SK-N-SH treated with all-trans-retinoic acid at 6 μM for 48 hours (cell line): ENCODE data around the gene HABP2.

Experiments
- ATAC-seq: fragments of 200-7000 bp; cut with Tn5 transposase; 3 replicates; pipeline ENCODE4 v1.9.1; 2020; ENCODE audit warnings: mild to moderate bottlenecking, moderate library complexity
- ARNTL ChIP-seq: fragments of 450-650 bp; formaldehyde crosslinking; IDR thresholded peaks from 2 replicates; pipeline ENCODE4 v1.5.0; 2020; ENCODE audit warnings: low read depth, mild to moderate bottlenecking, moderate library complexity, borderline replicate concordance
- BACH2 ChIP-seq: fragments of 250-450 bp; sonication (Bioruptor Pico); IDR thresholded peaks from 2 replicates; pipeline ENCODE4 v1.9.0; 2021; ENCODE audit warnings: mild to moderate bottlenecking, borderline replicate concordance
- CSDC2 ChIP-seq: fragments of 250-450 bp; sonication (Bioruptor Pico); IDR thresholded peaks from 2 replicates; pipeline ENCODE4 v1.5.0; 2020; ENCODE audit warnings: mild to moderate bottlenecking, moderate library complexity
- GLIS3 ChIP-seq: fragments of 250-450 bp; sonication (Bioruptor Pico); IDR thresholded peaks from 2 replicates; pipeline ENCODE4 v1.5.0; 2020; ENCODE audit warnings: mild to moderate bottlenecking, moderate library complexity
- ISL1 ChIP-seq: fragments of 250-450 bp; sonication (Bioruptor Pico); IDR thresholded peaks from 2 replicates; pipeline ENCODE4 v2.1.2; 2022; ENCODE audit warnings: mild to moderate bottlenecking, moderate library complexity
- OSR1 ChIP-seq: fragments of 250-450 bp; sonication (Bioruptor Pico); IDR thresholded peaks from 2 replicates; pipeline ENCODE4 v1.8.0; 2022; ENCODE audit warnings: moderate library complexity, mild to moderate bottlenecking, inconsistent platforms
- PPARA ChIP-seq: fragments of 250-450 bp; sonication (Bioruptor Pico); IDR thresholded peaks from 2 replicates; pipeline ENCODE4 v1.5.0; 2020; ENCODE audit warnings: mild to moderate bottlenecking, borderline replicate concordance
- RARB ChIP-seq: fragments of 250-450 bp; sonication (Bioruptor Pico); IDR thresholded peaks from 2 replicates; pipeline ENCODE4 v1.8.0; 2021; ENCODE audit warnings: mild to moderate bottlenecking, moderate library complexity
- SNAI2 ChIP-seq: fragments of 250-450 bp; sonication (Bioruptor Pico); IDR thresholded peaks from 2 replicates; pipeline ENCODE4 v1.5.0; 2020; ENCODE audit warnings: mild to moderate bottlenecking, moderate library complexity
- TCF4 ChIP-seq: fragments of 250-450 bp; sonication (Bioruptor Pico); IDR thresholded peaks from 2 replicates; pipeline ENCODE4 v1.8.0; 2021; ENCODE audit warnings: mild to moderate bottlenecking, moderate library complexity, borderline replicate concordance
- TOX ChIP-seq: fragments of 250-450 bp; sonication (Bioruptor Pico); IDR thresholded peaks from 2 replicates; pipeline ENCODE4 v1.8.0; 2021; ENCODE audit warnings: mild to moderate bottlenecking, moderate library complexity, borderline replicate concordance
- ZC3H10 ChIP-seq: fragments of 250-450 bp; sonication (Bioruptor Pico); IDR thresholded peaks from 2 replicates; pipeline ENCODE4 v1.5.1; 2021; ENCODE audit warnings: mild to moderate bottlenecking, moderate library complexity
- ZFP3 ChIP-seq: fragments of 250-450 bp; sonication (Bioruptor Pico); IDR thresholded peaks from 2 replicates; pipeline ENCODE4 v1.5.0; 2020; ENCODE audit warnings: mild to moderate bottlenecking, moderate library complexity
- ZFP30 ChIP-seq: fragments of 450-650 bp; formaldehyde crosslinking; IDR thresholded peaks from 2 replicates; pipeline ENCODE4 v1.5.0; 2022; ENCODE audit warnings: mild to moderate bottlenecking, moderate library complexity
- ZNF565 ChIP-seq: fragments of 450-650 bp; formaldehyde crosslinking; conservative IDR thresholded peaks from 2 replicates; pipeline ENCODE4 v1.5.0; 2020; ENCODE audit warnings: low read depth, mild to moderate bottlenecking, moderate library complexity
- ZNF70 ChIP-seq: fragments of 450-650 bp; formaldehyde crosslinking; IDR thresholded peaks from 2 replicates; pipeline ENCODE4 v1.5.0; 2020; ENCODE audit warnings: mild to moderate bottlenecking, moderate library complexity
- ZNF8 ChIP-seq: fragments of 450-650 bp; formaldehyde crosslinking; IDR thresholded peaks from 2 replicates; pipeline ENCODE4 v1.5.0; 2020; ENCODE audit warnings: mild to moderate bottlenecking, moderate library complexity
- TF ChIP-seq, protein P1 (sequence below): fragments of 250-450 bp; sonication (Bioruptor Pico); IDR thresholded peaks from 2 replicates; pipeline ENCODE4 v1.8.0; 2021; ENCODE audit warnings: low read depth, mild to moderate bottlenecking, moderate library complexity, borderline replicate concordance
- TF ChIP-seq, protein P2 (sequence below): fragments of 250-450 bp; sonication (Bioruptor Pico); IDR thresholded peaks from 2 replicates; pipeline ENCODE4 v1.5.1; 2021; ENCODE audit warnings: mild to moderate bottlenecking, moderate library complexity
- TF ChIP-seq, protein P3 (sequence below): fragments of 250-450 bp; sonication (Bioruptor Pico); IDR thresholded peaks from 2 replicates; pipeline ENCODE4 v1.8.0; 2020; ENCODE audit warnings: mild to moderate bottlenecking, moderate library complexity, borderline replicate concordance
- TF ChIP-seq, protein P4 (sequence below): fragments of 250-450 bp; sonication (Bioruptor Pico); IDR thresholded peaks from 2 replicates; pipeline ENCODE4 v1.5.1; 2020; ENCODE audit warnings: low read depth, mild to moderate bottlenecking, moderate library complexity

The HABP2 gene

DNA sequence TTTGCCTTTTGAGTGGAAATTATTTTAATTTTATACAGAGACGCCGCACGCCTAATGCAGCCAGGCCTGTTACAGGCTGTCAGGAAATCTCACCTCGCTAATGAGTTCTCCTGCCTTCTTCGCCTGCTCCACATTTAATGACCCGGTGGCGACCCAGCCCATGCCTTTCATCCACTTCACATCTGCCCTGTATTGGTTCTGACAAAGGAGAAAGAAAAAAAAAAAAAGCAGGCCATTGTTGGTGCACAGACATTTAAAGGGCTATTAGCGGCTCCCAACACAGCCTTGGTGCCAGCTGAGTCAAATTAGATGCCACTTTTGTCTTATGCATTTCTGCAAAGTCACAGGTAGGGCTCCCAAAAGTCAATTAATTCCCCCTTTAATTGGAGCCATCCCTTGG, 67.7 kb downstream of the HABP2 start (continued):
- TF ChIP-seq, protein P1, sequence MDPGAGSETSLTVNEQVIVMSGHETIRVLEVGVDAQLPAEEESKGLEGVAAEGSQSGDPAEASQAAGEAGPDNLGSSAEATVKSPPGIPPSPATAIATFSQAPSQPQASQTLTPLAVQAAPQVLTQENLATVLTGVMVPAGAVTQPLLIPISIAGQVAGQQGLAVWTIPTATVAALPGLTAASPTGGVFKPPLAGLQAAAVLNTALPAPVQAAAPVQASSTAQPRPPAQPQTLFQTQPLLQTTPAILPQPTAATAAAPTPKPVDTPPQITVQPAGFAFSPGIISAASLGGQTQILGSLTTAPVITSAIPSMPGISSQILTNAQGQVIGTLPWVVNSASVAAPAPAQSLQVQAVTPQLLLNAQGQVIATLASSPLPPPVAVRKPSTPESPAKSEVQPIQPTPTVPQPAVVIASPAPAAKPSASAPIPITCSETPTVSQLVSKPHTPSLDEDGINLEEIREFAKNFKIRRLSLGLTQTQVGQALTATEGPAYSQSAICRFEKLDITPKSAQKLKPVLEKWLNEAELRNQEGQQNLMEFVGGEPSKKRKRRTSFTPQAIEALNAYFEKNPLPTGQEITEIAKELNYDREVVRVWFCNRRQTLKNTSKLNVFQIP (CRISPR knock-in tag): no peak
- TF ChIP-seq ISL1 (CRISPR knock-in tag): no peak
- no peak for TF ChIP-seq ZFP3 (CRISPR knock-in tag)
- TF ChIP-seq ZNF565 (CRISPR knock-in tag): no peak

DNA sequence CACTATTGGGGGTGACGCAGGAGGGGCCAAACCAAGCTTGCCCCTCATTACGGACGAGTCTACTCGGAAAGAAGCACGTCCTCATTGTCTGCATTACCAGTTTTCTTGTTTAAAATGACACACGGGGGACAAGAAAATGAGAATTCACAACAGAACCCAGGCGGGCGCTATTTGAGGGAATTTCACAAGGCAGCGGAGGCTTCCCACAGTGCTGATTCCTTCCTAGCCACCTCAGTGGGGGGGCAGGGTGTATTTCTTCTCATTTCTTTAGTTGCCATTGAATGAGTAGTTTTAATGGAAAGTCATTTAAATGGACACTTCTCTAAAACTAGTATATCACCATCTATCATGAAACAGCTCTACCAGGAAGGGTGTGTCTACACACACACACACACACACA, 68.1 kb downstream of the HABP2 start:
- TF ChIP-seq BACH2 (CRISPR knock-in tag): no peak
- TF ChIP-seq, all 23 proteins: peak for 0

DNA sequence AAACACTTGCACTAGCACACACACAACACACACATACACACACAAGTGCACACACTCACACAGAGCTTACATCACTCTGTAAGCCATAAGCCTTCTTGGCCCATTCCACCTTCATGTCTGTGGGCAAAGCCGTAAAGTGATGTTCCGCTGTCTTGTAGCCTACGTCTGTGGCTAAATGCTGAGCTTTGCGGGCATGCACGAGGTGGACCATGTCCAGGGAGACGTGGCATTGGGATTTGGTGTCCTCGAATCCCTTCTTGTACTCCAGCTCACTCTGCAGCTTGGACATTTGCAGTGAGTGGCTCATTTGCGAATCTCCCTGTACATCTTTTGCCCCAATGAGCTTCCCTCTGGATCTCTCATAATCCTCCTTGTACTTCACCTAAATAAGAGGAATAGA, 68.9 kb downstream of the HABP2 start:
- TF ChIP-seq ZNF565 (CRISPR knock-in tag) (no peak), ZFP30 (CRISPR knock-in tag) (no peak), PPARA (CRISPR knock-in tag) (no peak), SNAI2 (CRISPR knock-in tag) (no peak), ZC3H10 (CRISPR knock-in tag) (no peak), ZNF8 (CRISPR knock-in tag) (no peak), ZFP3 (CRISPR knock-in tag) (no peak), TOX (CRISPR knock-in tag) (no peak), BACH2 (CRISPR knock-in tag) (no peak), GLIS3 (CRISPR knock-in tag) (no peak), ISL1 (CRISPR knock-in tag) (no peak), ARNTL (CRISPR knock-in tag) (no peak), OSR1 (CRISPR knock-in tag) (no peak), ZNF70 (CRISPR knock-in tag) (no peak), CSDC2 (CRISPR knock-in tag) (no peak), TCF4 (no peak)
- TF ChIP-seq, protein P2, sequence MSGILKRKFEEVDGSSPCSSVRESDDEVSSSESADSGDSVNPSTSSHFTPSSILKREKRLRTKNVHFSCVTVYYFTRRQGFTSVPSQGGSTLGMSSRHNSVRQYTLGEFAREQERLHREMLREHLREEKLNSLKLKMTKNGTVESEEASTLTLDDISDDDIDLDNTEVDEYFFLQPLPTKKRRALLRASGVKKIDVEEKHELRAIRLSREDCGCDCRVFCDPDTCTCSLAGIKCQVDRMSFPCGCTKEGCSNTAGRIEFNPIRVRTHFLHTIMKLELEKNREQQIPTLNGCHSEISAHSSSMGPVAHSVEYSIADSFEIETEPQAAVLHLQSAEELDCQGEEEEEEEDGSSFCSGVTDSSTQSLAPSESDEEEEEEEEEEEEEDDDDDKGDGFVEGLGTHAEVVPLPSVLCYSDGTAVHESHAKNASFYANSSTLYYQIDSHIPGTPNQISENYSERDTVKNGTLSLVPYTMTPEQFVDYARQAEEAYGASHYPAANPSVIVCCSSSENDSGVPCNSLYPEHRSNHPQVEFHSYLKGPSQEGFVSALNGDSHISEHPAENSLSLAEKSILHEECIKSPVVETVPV: no peak
- TF ChIP-seq, protein P3, sequence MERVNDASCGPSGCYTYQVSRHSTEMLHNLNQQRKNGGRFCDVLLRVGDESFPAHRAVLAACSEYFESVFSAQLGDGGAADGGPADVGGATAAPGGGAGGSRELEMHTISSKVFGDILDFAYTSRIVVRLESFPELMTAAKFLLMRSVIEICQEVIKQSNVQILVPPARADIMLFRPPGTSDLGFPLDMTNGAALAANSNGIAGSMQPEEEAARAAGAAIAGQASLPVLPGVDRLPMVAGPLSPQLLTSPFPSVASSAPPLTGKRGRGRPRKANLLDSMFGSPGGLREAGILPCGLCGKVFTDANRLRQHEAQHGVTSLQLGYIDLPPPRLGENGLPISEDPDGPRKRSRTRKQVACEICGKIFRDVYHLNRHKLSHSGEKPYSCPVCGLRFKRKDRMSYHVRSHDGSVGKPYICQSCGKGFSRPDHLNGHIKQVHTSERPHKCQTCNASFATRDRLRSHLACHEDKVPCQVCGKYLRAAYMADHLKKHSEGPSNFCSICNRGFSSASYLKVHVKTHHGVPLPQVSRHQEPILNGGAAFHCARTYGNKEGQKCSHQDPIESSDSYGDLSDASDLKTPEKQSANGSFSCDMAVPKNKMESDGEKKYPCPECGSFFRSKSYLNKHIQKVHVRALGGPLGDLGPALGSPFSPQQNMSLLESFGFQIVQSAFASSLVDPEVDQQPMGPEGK (CRISPR knock-in tag): no peak
- TF ChIP-seq, protein P1 (CRISPR knock-in tag): no peak
- TF ChIP-seq, protein P4, sequence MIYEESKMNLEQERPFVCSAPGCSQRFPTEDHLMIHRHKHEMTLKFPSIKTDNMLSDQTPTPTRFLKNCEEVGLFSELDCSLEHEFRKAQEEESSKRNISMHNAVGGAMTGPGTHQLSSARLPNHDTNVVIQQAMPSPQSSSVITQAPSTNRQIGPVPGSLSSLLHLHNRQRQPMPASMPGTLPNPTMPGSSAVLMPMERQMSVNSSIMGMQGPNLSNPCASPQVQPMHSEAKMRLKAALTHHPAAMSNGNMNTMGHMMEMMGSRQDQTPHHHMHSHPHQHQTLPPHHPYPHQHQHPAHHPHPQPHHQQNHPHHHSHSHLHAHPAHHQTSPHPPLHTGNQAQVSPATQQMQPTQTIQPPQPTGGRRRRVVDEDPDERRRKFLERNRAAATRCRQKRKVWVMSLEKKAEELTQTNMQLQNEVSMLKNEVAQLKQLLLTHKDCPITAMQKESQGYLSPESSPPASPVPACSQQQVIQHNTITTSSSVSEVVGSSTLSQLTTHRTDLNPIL (CRISPR knock-in tag): no peak
- ATAC-seq: no peak

More for the DNA sequence above, 68.1 kb downstream of the HABP2 start:
- no peak for ATAC-seq

DNA sequence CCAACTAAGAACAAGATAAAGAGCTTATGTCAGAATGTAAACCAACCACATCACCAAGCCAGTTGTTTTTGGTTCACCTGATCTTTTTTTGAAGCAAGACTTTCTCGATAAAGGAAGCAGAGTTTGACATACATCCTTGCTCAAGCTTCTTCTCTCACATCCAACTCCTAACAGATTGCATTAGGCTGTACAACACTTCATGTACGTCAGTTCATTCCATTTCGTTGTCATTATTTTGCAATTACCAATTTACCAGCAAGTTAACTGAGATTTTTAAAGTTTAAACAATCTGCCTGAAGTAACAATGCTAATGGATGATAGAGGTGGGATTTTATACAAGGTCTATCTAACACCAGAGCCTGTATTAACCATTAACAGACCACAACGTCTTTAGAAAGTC, 70.0 kb downstream of the HABP2 start:
- no peak for ATAC-seq
- no peak for TF ChIP-seq BACH2 (CRISPR knock-in tag)
- no peak for TF ChIP-seq ZC3H10 (CRISPR knock-in tag)
- no peak for TF ChIP-seq ZFP3 (CRISPR knock-in tag)
- no peak for TF ChIP-seq GLIS3 (CRISPR knock-in tag)
- no peak for TF ChIP-seq SNAI2 (CRISPR knock-in tag)
- no peak for TF ChIP-seq ZFP30 (CRISPR knock-in tag)
- no peak for TF ChIP-seq OSR1 (CRISPR knock-in tag)
- TF ChIP-seq, protein P4 (CRISPR knock-in tag): no peak
- TF ChIP-seq RARB (CRISPR knock-in tag): no peak
- no peak for TF ChIP-seq ISL1 (CRISPR knock-in tag)
- TF ChIP-seq, protein P1 (CRISPR knock-in tag): no peak
- no peak for TF ChIP-seq TCF4
